ENCODE data around the gene HOXC13.
A peak's percentile ranks its signal among the peaks of the same experiment; 100 is the strongest.

Gene HOXC13

GRCh38 chr12:53956914-53957536, 18.4 kb downstream of the HOXC13 start:
- Histone ChIP-seq H4K8ac (ENCODE audit: low read depth, low read length) (no peak overlapping the region), H4K91ac (ENCODE audit: low read depth, low read length) (no peak overlapping the region), H3K14ac (ENCODE audit: low read length) (no peak overlapping the region), H3K9me3 (ENCODE audit: insufficient read depth, low read depth, low read length) (peaks cover 20% of the 10 kb centered on the region), H3K18ac (ENCODE audit: low read length) (no peak overlapping the region), H2AFZ (ENCODE audit: insufficient read depth, low read length, poor library complexity) (no peak overlapping the region), H3K79me1 (ENCODE audit: low read length) (no peaks in the 10 kb centered on the region), H3K27ac (ENCODE audit: low read depth, low read length) (no peak overlapping the region), H2BK12ac (ENCODE audit: low read length) (no peak overlapping the region), H3K4me3 (ENCODE audit: low read depth, low read length) (no peak overlapping the region), H2BK5ac (ENCODE audit: low read depth, low read length, poor library complexity) (no peak overlapping the region), H4K12ac (ENCODE audit: low read depth, low read length) (no peak overlapping the region), H3K27me3 (ENCODE audit: insufficient read depth, low read length) (peaks cover 92% of the 10 kb centered on the region), H3K23ac (ENCODE audit: low read length) (no peak overlapping the region), H3K9ac (ENCODE audit: low read length) (no peak overlapping the region), H3K4me1 (ENCODE audit: control insufficient read depth in 1 of 2, insufficient read depth in 2 of 2, low read length in 2 of 2) (peaks cover 11 to 20% of the 10 kb centered on the region in 2 experiments), H3K36me3 (ENCODE audit: control insufficient read depth in 1 of 2, insufficient read depth in 2 of 2, low read length in 2 of 2) (no peaks in the 10 kb centered on the region), H2AK5ac (ENCODE audit: low read length) (no peak overlapping the region), H3K4ac (ENCODE audit: low read depth, low read length) (no peak overlapping the region), H3K79me2 (ENCODE audit: control insufficient read depth, insufficient read depth, low read length, poor library complexity) (no peaks in the 10 kb centered on the region), H2BK120ac (ENCODE audit: insufficient read depth, low read length, poor library complexity) (no peak overlapping the region), H3K4me2 (ENCODE audit: low read length) (no peak overlapping the region)
- DNase-seq, result no peak
- WGBS (ENCODE audit: extremely low coverage, insufficient coverage, insufficient read length), result no CpG with 5 or more reads among the region's 11 CpGs

GRCh38 chr12:53958128-53958527, 19.5 kb downstream of the HOXC13 start:
- no CpG with 5 or more reads among the region's 3 CpGs for WGBS (ENCODE audit: extremely low coverage, insufficient coverage, insufficient read length)
- no peak overlapping the region for H4K12ac ChIP-seq (ENCODE audit: low read depth, low read length)
- no peak overlapping the region for H3K4me3 ChIP-seq (ENCODE audit: low read depth, low read length)

GRCh38 chr12:53959314-53959713, 20.7 kb downstream of the HOXC13 start:
- Histone ChIP-seq H3K9me3 (ENCODE audit: insufficient read depth, low read depth, low read length) (peaks cover 20% of the 10 kb centered on the region), H3K27me3 (ENCODE audit: insufficient read depth, low read length) (peaks cover 92% of the 10 kb centered on the region), H3K14ac (ENCODE audit: low read length) (no peak overlapping the region), H3K18ac (ENCODE audit: low read length) (no peak overlapping the region), H3K9ac (ENCODE audit: low read length) (no peak overlapping the region), H3K23ac (ENCODE audit: low read length) (no peak overlapping the region), H4K91ac (ENCODE audit: low read depth, low read length) (no peak overlapping the region), H2AK5ac (ENCODE audit: low read length) (no peak overlapping the region), H4K12ac (ENCODE audit: low read depth, low read length) (no peak overlapping the region), H2BK12ac (ENCODE audit: low read length) (no peak overlapping the region), H3K4me1 (ENCODE audit: control insufficient read depth in 1 of 2, insufficient read depth in 2 of 2, low read length in 2 of 2) (peaks cover 4 to 20% of the 10 kb centered on the region in 2 experiments), H3K4ac (ENCODE audit: low read depth, low read length) (no peak overlapping the region), H3K27ac (ENCODE audit: low read depth, low read length) (no peak overlapping the region), H3K79me2 (ENCODE audit: control insufficient read depth, insufficient read depth, low read length, poor library complexity) (no peaks in the 10 kb centered on the region), H3K79me1 (ENCODE audit: low read length) (peaks cover 2% of the 10 kb centered on the region), H2AFZ (ENCODE audit: insufficient read depth, low read length, poor library complexity) (no peak overlapping the region), H2BK5ac (ENCODE audit: low read depth, low read length, poor library complexity) (no peak overlapping the region), H3K4me3 (ENCODE audit: low read depth, low read length) (no peak overlapping the region), H2BK120ac (ENCODE audit: insufficient read depth, low read length, poor library complexity) (no peak overlapping the region), H4K8ac (ENCODE audit: low read depth, low read length) (no peak overlapping the region), H3K36me3 (ENCODE audit: control insufficient read depth in 1 of 2, insufficient read depth in 2 of 2, low read length in 2 of 2) (no peaks in the 10 kb centered on the region), H3K4me2 (ENCODE audit: low read length) (no peak overlapping the region)
- no peak for DNase-seq
- WGBS (ENCODE audit: extremely low coverage, insufficient coverage, insufficient read length), result no CpG with 5 or more reads among the region's 4 CpGs

More at GRCh38 chr12:53958128-53958527, 19.5 kb downstream of the HOXC13 start:
- Histone ChIP-seq H3K27me3 (ENCODE audit: insufficient read depth, low read length) (peaks cover 90% of the 10 kb centered on the region), H2AK5ac (ENCODE audit: low read length) (no peak overlapping the region), H3K9ac (ENCODE audit: low read length) (no peak overlapping the region), H4K8ac (ENCODE audit: low read depth, low read length) (no peak overlapping the region), H2AFZ (ENCODE audit: insufficient read depth, low read length, poor library complexity) (no peak overlapping the region), H3K4me1 (ENCODE audit: control insufficient read depth in 1 of 2, insufficient read depth in 2 of 2, low read length in 2 of 2) (peaks cover 7 to 16% of the 10 kb centered on the region in 2 experiments), H2BK5ac (ENCODE audit: low read depth, low read length, poor library complexity) (no peak overlapping the region), H3K79me1 (ENCODE audit: low read length) (no peaks in the 10 kb centered on the region), H2BK120ac (ENCODE audit: insufficient read depth, low read length, poor library complexity) (no peak overlapping the region), H3K36me3 (ENCODE audit: control insufficient read depth in 1 of 2, insufficient read depth in 2 of 2, low read length in 2 of 2) (no peaks in the 10 kb centered on the region), H3K9me3 (ENCODE audit: insufficient read depth, low read depth, low read length) (peaks cover 20% of the 10 kb centered on the region), H3K14ac (ENCODE audit: low read length) (no peak overlapping the region), H3K23ac (ENCODE audit: low read length) (no peak overlapping the region), H3K79me2 (ENCODE audit: control insufficient read depth, insufficient read depth, low read length, poor library complexity) (no peaks in the 10 kb centered on the region), H3K27ac (ENCODE audit: low read depth, low read length) (no peak overlapping the region), H2BK12ac (ENCODE audit: low read length) (no peak overlapping the region), H3K18ac (ENCODE audit: low read length) (no peak overlapping the region), H4K91ac (ENCODE audit: low read depth, low read length) (no peak overlapping the region), H3K4me2 (ENCODE audit: low read length) (no peak overlapping the region), H3K4ac (ENCODE audit: low read depth, low read length) (no peak overlapping the region)
- DNase-seq, result no peak

- Histone ChIP-seq H2BK5ac (ENCODE audit: low read depth, low read length, poor library complexity) (no peak overlapping the region), H4K91ac (ENCODE audit: low read depth, low read length) (no peak overlapping the region), H3K4me1 (ENCODE audit: control insufficient read depth in 1 of 2, insufficient read depth in 2 of 2, low read length in 2 of 2) (peaks cover 0 to 16% of the 10 kb centered on the region in 2 experiments), H2BK12ac (ENCODE audit: low read length) (no peak overlapping the region), H3K36me3 (ENCODE audit: control insufficient read depth in 1 of 2, insufficient read depth in 2 of 2, low read length in 2 of 2) (no peaks in the 10 kb centered on the region), H3K79me2 (ENCODE audit: control insufficient read depth, insufficient read depth, low read length, poor library complexity) (no peaks in the 10 kb centered on the region), H3K27me3 (ENCODE audit: insufficient read depth, low read length) (peaks cover 86% of the 10 kb centered on the region), H3K9ac (ENCODE audit: low read length) (no peak overlapping the region), H4K8ac (ENCODE audit: low read depth, low read length) (no peak overlapping the region), H3K4me3 (ENCODE audit: low read depth, low read length) (no peak overlapping the region), H2BK120ac (ENCODE audit: insufficient read depth, low read length, poor library complexity) (no peak overlapping the region), H3K27ac (ENCODE audit: low read depth, low read length) (no peak overlapping the region), H2AFZ (ENCODE audit: insufficient read depth, low read length, poor library complexity) (no peak overlapping the region), H3K4me2 (ENCODE audit: low read length) (peak overlapping the region; percentile 52), H3K14ac (ENCODE audit: low read length) (no peak overlapping the region), H3K9me3 (ENCODE audit: insufficient read depth, low read depth, low read length) (peaks cover 16% of the 10 kb centered on the region), H3K79me1 (ENCODE audit: low read length) (peaks cover 5% of the 10 kb centered on the region), H2AK5ac (ENCODE audit: low read length) (no peak overlapping the region), H3K4ac (ENCODE audit: low read depth, low read length) (no peak overlapping the region), H4K12ac (ENCODE audit: low read depth, low read length) (no peak overlapping the region), H3K18ac (ENCODE audit: low read length) (no peak overlapping the region), H3K23ac (ENCODE audit: low read length) (no peak overlapping the region)
- no CpG with 5 or more reads among the region's 39 CpGs for WGBS (ENCODE audit: extremely low coverage, insufficient coverage, insufficient read length)
- no peak for DNase-seq
These were observed 21.8 kb downstream of the HOXC13 start for GRCh38 chr12:53960187-53961024.
